NCI-H526 (cell line): ENCODE measurements around the gene PAN3.
"Not testable (repeated sequence)": the region's sequence is repeated elsewhere in the genome, so short reads cannot be mapped to it uniquely, and the experiment has no call there.

Experiments
- DNase-seq, 2 experiments: peaks; one replicate each; lab custom pipeline; 2025; lab: John Stamatoyannopoulos, UW

PAN3 gene

DNA sequence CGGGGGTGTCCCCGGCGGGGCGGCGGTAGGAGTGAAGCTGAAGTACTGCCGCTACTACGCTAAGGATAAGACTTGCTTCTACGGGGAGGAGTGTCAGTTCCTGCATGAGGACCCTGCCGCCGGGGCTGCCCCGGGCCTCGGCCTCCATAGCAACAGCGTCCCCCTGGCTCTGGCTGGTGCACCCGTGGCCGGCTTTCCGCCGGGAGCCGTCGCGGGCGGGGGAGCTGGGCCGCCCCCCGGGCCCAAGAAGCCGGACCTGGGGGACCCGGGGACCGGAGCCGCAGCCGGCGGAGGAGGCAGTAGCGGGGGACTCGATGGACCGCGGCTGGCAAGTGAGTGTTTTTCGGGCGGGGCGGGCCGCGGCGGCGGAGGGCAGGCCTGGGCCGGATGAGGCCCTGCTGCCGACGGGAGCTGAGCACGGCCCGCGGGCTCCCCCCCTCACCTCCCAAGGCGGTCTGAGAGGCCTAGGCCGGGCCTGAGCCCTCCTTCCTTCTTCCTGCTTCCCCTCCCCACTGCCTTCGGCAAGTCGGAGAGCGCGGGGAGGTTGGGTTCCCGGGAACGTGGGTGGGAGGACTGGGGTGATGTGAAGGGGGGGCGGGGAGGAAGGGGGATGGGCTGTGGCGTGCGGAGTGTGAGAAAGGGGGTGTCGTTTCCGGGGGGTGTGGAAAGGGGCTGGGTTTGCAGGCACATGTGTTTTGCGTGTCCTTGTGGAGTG is 568 bp downstream of the PAN3 start:
- DNase-seq = peak; percentile 70 to 88

DNA sequence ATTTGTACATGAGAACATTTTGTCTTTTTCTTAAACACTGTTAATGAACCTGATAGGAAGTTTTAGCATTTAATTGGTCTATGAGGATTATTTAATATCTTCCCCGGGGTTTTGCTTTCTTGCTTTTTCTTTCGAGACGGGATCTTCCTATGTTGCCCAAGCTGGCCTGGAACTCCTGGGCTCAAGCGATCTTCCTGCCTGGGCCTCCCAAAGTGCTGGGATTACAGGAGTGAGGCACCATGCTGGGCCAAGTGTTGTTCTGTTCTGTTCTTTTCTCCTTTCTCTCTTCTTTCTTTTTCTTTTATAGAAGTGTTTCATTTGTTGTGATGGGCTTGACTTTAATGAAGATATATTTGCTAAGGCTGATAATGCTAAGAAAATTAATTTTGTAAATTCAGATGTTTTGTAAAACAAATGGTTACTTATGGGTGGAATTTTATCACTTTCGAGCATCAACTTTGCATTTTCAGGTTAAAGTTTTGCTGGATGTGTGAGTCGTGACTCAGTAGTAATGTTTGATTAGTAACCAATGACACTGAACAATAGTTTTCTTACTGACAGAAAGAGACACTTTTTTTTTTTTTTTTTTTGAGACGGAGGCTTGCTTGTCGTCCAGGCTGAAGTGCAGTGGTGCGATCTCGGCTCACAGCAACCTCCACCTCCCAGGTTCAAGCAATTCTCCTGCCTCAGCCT is 2.2 kb downstream of the PAN3 start:
- DNase-seq = no peak

DNA sequence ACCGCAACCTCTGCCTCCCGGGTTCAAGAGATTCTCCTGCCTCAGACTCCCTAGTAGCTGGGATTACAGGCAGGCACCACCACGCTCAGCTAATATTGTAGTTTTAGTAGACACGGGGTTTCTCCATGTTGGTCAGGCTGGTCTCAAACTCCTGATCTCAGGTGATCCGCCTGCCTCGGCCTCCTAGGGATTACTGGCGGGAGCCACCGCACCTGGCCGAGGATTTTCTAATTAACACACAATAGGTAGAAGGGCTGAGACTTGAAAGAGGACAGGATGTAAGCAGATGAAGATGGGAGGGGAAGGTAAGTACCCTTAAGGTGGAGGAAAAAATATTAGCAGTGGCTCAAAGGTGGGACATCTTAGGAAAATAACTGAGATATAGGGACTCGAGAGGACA is 3.2 kb downstream of the PAN3 start:
- not testable (repeated sequence) for DNase-seq

DNA sequence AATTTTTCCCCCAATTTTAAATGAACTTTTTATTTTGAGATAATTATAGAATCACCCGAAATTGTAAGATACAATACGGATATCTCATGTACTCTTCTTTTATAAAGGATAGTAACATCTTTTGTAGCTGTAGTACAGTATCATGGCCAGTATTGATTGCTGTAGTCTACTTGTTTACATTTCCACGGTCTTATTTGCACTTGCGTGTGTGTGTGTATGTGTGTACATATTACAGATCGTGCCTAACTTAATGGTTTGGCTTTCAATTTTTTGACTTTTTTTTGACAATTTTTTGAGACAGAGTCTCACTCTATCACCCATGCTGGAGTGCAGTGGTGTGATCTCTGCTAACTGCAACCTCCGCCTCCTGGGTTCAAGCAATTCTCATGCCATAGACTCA is 6.7 kb downstream of the PAN3 start:
- DNase-seq = no peak

DNA sequence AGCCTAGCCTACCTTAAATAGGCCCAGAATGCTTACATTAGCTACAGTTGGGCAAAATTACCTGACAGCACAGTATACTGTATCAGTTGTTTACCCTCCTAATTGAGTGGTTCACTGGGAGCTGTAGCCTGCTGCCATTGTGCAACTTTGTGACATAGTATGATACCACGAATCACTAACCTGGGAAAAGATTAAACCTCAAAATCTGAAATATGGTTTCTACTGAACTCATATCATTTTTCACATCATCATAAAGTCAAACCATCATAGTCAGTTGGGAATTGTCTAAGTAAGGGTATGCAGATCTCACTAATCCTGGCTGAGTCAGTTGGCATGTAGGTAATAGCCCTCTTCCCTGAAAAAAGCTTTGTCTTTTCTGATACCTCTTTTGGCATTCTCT is 9.2 kb downstream of the PAN3 start:
- no peak for DNase-seq

DNA sequence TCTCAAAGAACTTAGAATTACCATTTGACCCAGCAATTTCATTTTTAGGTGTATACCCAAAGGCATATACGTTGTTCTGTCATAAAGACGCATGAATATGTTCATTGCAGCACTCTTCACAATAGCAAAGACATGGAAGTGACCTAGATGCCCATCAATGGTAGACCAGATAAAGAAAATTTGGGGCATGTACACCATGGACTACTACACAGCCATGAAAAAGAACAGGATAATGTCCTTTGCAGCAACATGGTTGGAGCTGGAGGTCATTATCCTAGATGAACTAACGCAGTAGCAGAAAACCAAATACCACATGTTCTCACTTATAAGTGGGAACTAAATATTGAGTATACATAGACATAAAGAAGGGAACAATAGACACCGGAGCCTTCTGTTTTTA is 20.7 kb downstream of the PAN3 start:
- no peak for DNase-seq

DNA sequence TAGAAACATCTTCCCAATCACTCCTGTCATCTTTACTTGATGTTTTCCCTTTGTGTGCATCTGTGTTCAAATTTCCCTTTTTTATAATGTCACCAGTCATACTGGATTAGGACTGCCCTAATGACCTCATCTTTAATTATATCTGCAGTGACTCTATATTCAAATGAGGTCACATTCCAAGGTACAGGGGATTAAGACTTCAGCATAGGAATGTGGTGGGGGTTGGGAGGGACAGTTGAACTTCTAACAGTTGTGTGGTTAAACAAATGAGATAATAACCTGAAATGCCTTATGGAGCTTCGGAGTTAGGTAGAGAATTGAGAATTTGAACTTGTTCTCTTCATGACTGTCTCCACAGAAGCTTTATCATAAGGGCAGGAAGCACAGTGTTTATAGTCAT is 23.0 kb downstream of the PAN3 start:
- DNase-seq = peak; percentile 59 to 85

DNA sequence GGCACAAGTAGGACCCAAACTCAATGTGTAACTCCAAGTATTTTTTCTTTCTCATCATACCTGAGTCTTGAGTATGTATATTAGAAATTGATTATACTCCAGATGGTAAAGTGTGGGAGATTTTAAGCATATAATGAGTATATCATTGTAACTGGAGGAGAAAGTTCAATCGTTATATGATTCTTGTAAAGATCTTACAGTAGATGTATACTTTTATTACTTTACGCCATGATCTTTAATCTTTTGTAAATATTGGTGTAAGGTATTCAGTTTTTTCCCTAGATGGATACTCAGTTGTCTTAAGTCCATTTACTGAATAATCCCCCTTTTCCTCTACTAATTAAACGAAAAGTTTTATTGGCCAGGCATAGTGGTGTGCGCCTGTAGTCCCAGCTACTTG is 25.2 kb downstream of the PAN3 start:
- DNase-seq = no peak

DNA sequence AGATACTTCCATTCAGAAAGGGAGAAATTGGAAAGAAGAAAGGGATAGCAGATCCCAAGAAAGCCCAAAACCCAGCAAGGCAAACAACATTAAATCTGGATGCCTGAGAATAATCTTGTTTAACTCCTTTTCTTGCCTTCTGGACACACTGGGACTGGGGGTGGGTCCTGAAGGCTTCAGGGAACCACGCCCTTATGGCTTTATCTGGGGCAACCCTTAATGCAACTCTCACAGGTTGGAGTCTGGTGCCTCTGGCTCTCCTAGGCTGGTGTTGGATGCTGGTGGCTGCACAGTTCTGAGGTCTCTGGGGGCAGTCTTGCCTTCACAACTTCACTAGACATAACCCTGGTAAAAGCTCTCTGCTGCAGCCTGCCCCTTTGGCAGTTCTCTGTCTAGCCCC is 27.9 kb downstream of the PAN3 start:
- no peak for DNase-seq

DNA sequence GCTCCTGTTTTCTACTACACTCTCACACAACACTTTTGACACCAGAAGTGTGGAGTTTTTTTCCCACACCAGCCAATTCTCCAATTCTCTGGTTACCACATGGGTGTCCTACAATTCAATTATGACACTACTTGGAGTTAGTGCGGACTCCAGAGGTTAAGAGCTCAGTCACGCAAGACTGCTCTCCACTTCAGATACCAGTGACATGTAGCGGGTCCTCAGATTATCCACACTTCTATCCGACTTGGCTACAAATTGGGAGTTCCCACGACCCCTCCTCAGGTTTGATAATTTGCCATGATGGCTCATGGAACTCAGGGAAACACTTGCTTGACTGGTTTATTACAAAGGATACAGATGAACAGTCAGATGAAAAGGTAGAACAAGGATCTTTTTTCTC is 32.9 kb downstream of the PAN3 start:
- DNase-seq = no peak

DNA sequence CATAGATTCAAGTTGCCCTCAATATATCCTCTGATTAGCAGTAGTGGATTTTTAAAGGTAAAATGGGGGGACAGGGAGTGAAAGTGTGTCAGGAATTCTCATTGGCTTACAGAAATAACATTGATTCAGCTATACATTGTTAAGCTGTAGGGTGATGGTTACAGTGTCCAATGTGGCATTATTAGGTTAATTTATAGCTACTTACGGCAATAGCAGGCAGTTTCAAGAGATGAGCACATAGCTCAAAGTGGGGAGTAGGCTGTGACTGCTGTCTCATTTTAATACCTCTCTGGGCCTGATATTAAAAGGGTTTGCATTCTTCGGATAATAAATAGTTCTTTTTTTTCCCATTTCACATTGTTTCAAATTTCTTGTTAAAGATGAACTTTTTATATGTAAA is 34.6 kb downstream of the PAN3 start:
- no peak for DNase-seq

DNA sequence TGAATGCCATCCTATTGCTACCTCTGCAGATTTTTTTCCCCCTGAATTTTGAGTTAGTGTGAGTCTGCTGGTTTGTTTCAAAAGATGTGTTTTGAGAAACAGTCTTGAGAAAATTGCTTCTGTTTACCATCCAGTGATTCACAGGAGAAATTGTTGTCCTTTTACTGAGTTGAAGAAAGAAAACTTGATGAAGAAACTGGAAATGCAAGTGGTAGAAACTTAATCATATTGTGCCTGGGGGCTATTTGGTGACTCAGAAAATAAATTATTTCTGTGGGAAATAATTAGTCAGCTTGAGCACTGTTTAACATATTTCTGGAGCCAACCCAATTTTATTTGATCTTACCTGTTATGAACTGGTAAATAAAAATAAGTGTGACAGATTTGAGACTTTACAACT is 35.4 kb downstream of the PAN3 start:
- no peak for DNase-seq

DNA sequence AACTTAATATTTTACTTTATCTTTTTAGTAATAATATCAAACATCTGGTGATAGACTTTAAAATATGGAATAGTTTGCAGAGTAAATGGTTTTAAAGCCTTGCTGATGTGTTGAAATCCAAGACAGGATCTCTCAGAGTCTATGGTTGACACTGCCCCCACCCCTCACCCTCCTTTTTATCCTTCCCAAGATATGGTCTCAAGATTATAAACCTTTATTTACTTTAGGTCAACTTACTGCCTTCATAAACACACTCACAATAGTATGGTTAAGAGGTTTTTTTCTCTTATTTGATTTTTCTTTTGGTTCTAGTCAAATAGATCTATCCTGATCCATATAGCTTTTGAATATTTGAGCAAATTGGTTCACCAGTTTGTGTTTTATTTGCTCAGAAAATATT is 39.0 kb downstream of the PAN3 start:
- DNase-seq = no peak

DNA sequence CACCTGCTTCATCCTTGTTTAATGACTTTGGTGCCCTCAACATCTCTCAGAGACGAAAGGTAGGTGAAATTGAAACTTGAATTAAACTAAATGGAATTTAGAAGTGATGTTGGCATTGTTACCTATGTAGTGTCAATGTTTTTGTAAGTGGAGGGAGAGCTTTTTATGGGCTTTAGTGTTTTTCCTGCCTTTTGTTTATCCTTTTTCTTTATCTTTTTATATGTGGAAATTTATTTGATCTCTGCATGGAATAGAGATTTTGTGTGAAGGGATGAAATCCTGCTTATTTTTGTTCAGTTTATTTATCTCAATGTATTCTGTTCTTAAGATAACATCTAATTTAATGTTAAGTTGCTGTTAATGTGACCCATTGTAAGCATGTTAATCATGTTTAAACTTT is 39.5 kb downstream of the PAN3 start:
- DNase-seq = no peak

DNA sequence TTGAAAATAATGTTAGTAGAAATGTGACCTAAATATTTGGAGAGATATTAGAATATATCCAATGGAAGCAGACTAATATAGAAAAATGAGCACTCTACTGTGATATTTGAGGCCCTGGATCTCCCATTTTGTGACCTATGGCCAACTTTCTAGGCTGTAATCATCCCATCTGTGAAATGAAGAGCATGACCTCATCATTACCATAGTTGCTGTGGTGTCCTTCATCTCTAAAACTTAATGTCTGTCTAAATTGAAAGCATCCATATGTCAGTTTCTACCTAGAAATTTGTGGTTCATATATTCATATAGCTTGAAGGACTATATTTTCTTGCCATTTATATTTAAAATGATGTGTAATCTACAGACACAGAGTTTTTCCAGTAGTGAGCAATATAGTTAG is 41.6 kb downstream of the PAN3 start:
- DNase-seq = no peak

DNA sequence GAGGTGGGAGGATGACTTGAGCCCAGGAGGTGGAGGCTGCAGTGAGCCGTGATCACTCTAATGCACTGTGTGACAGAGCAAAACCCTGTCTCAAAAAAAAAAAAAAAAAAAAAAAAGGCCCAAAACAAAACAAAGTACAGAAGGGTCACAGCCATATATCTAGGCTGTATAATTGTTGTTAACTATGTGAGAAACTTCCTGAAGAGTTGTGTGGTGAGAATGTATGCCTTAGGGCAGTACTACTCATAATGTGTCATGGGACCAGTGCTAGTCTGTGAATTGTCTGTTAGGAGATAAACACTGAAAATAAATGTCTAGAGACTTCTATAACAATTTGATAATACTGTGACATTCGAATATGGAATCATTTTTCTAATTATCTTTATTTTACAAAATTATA is 43.1 kb downstream of the PAN3 start:
- no peak for DNase-seq

DNA sequence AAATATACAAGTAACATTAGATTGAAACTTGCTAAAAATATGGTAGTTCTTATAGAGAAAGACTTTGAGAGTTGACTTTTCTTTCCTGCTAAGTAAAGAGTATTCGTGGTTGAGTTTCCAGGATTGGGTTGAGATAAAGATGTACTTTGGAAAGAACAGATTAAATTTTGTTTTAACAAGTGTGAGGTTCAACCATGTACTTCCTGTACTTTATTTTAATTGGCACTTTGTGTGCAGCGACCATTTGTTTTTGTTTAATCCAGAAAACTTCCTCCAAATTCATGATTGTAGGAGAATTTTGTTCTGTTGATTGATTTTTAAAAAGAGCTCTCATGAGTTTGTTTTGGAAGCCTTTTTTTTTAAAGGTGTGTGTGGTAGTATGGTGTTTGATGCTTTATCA is 46.9 kb downstream of the PAN3 start:
- no peak for DNase-seq

DNA sequence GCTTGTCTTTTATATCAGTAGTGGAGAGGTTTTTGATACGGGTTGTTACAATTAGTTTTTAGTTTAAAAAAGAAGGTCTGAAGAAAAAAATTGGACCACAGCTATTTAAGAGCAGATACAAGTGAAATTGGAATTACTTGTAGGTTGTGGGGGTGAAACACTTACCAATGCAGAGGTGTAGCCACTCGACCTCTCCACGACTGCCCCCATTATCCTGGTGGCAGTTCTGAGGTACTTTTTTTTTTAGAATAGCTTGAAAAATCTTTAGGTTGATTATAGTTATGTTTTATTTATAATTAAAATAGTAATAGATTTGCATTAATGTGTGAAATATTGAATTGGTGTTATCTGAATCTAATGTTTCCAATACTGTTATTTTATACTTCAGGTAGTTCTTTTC is 60.7 kb downstream of the PAN3 start:
- DNase-seq = no peak

DNA sequence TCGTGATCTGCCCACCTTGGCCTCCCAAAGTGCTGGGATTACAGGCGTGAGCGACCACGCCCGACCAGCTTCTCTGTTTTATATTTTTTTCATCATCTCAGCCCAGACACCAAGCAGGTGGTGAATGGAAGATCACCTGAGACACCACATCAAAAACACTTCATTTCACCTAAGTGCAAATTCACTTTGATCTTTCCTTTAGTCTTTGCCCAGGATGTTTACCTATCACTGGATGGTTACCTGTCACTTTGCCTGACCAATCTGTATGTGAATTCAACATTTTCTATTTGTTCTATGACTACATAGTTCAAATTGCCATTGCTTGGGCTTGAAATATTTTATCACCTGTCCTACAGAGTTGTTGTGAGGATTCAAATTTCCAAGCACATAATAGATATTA is 65.7 kb downstream of the PAN3 start:
- no peak for DNase-seq

DNA sequence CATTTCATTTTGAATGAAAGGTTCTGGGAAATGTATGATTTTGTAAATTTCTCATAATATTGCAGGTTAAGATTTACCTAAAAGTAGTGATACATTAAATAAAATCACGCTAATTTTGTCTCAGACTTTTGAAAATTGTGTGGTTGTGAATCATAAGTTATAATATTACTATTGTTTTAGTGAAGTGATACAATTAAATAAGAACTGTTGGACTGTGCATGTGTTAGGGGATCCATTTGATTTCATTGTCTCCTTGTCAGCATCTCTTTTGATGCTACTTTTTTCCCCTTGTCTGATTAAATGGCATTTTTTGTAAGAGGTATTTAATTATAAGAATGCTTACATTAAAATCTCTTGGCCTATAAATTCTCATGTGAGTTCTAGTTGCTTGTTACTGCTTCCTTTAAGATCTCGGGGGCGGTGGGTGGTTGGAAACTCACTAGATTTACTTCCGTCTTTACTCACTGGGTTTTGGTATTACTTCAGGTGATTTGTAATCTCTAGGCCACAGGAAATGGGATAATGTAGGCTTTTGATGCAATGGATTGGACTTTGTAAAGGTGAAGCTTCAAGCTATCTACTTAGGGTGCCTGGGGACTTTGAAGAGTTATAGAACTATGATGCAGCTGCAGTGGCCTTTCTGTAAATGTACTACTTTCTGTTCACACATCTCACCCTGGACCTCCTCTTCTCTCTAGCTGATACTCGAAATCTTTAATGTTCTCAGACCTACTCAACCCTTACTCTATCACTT is 66.5 kb downstream of the PAN3 start:
- no peak for DNase-seq

DNA sequence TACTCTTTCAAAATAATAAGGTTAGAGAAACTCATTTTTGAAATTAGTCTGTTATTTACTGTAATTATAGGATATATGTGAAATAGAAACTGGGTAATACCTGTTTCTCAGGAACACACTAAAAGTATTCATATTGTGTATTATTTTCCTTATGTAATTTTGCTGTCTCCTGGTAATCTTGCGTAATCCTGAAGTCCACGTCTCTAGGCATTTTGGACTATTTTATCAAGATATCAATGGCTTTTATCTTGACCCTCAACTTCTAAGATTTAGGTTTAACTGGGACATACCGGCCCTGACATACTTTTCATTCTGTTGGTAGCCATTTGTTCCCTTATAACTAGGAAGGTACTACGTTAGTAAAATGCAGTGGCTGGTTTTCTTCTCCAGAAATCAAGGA is 80.3 kb downstream of the PAN3 start:
- DNase-seq = no peak

DNA sequence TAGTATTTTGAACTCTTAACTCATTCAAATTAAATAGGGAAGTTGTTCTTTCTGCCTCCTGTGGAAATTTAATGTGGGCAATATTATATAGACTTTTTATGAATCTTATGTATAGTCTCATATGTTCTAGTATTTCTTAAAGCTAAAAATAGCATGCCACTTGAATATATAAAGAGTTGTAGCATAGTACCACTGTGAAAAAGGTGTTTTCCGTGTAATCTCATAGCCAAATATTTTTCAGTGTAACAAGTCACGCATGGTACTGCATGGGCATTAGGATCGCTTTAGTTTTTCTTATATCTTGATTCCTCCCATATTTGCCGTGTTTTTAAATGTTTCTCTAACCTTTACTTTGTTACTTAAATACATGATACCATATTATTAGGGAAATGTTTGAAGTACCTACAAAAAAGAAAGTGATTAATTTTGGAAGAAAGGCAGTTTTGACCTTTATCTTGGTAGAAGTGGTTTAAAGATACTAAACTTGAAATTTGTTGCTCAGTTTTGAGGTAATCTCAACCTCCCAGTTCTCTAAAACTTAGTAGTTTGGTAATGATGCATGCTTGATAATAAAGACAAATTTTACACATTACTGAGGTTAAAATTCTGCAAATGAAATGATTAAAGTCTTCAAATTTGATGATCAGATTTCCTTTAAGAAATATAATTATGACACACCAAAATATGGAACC is 81.2 kb downstream of the PAN3 start:
- no peak for DNase-seq

DNA sequence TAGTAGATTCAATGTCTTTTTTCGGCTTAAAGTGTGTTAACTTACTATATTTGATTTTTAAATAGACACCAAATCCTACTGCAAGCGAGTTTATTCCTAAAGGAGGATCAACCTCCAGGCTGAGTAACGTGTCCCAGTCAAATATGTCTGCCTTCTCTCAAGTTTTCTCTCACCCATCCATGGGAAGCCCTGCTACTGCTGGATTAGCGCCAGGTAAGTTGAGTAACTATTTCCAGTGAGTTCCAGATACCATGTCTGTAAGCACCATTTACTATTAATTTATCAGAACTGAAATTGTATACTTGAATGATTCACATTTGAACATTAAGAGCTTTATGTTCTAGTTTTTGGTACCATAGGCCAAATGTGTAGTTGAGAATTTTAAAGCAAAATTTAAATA is 81.8 kb downstream of the PAN3 start:
- no peak for DNase-seq
